ENCODE measurements around the gene CLIP2.
"Not testable (repeated sequence)": the region's sequence is repeated elsewhere in the genome, so short reads cannot be mapped to it uniquely, and the experiment has no call there.

The CLIP2 gene

DNA sequence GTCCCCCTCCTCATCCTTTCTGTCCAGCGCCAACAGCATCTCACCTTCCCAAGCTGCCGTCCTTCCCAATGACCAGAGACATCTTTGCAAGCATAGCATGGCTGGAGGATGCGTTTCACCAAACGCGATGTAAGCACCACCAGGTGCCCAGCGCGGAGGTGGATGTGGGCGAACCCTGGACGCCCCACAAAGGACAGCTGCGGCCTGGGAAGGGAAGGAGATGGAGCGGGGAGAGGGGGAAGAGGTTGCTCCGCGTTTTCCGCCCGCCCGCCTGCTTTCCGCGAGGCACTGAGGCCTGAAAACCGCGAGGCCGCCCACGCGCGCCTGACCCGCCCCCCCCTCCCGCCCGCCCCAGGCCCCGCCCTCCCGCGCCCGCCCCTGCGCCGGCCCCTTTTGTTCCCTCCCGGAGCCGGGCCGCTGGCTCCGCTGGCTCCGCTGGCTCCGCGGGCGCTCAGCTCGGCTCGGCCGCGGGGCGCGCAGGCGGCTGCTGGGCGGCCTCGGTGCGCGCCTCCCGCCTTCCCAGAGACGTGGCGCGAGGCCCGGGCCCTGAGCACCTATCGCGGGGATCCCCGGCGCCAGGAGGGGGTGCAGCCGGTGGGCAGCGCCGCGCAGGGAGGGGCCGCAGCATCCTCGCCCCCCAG lies at the start of gene CLIP2:
TSS of gene CLIP2 (plus strand) at position 390 of the 641 bp plus-strand sequence. CDS start 28,140 bp downstream, outside the sequence.
- Histone ChIP-seq H3K27me3 (ENCODE audit: control insufficient read depth, insufficient read depth, low read length) (peaks cover 27% of the 10 kb centered on the region), H3K36me3 (ENCODE audit: control insufficient read depth, low read depth, low read length) (no peaks in the 10 kb centered on the region), H3K9me3 (ENCODE audit: control insufficient read depth, low read depth, low read length) (no peaks in the 10 kb centered on the region), H3K9ac (ENCODE audit: low read length) (peak within 1 kb of the TSS; percentile 27), H3K4me3 (ENCODE audit: low read length) (peak within 1 kb of the TSS; percentile 60), H3K27ac (ENCODE audit: low read length) (no peak within 1 kb of the TSS), H3K4me1 (ENCODE audit: control insufficient read depth, low read depth, low read length) (peaks cover 15% of the 10 kb centered on the region)

DNA sequence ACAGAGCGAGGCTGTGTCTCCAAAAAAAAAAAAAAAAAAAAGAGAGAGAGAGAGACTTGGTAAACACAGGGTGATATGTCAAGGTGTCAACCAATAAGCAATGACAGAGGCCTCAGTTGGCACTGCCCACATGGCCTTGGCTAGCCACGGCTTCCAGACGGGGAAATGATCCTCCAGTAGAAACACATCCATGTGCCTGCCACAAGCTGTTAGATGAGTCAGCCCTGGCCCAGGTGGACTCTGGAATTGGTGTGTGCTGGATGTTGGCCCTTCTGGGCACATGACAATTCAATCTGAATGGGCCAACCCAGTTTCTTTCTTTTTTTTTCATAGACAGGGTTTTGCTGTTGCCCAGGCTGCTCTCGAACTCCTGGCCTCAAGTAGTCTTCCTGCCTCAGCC lies 48.7 kb upstream of the CLIP2 start:
- no peaks in the 10 kb centered on the region for H3K4me1 ChIP-seq (ENCODE audit: control insufficient read depth, low read depth, low read length)
- H3K9me3 ChIP-seq (ENCODE audit: control insufficient read depth, low read depth, low read length), result no peaks in the 10 kb centered on the region
- no peak overlapping the region for H3K27ac ChIP-seq (ENCODE audit: low read length)
- peaks cover 82% of the 10 kb centered on the region for H3K36me3 ChIP-seq (ENCODE audit: control insufficient read depth, low read depth, low read length)
- H3K9ac ChIP-seq (ENCODE audit: low read length), result no peak overlapping the region
- no peaks in the 10 kb centered on the region for H3K27me3 ChIP-seq (ENCODE audit: control insufficient read depth, insufficient read depth, low read length)
- H3K4me3 ChIP-seq (ENCODE audit: low read length), result no peak overlapping the region

DNA sequence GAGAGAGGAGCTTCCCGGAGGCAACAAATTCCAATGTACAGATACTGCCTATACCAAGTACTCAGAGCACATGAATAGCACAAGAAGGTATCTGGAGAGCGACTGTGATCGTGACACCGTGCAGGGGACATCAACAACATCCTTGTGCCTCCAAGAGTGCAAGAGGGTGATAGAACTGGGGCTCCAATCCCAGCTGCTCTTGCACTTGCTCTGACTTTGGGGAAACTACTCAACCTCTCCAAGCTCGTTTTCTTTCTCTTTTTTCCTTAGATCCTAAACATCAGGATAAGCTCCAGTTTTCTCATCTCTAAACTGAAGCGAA lies 47.1 kb upstream of the CLIP2 start:
- H3K27ac ChIP-seq (ENCODE audit: low read length), result no peak overlapping the region
- no peak overlapping the region for H3K9ac ChIP-seq (ENCODE audit: low read length)
- peaks cover 73% of the 10 kb centered on the region for H3K36me3 ChIP-seq (ENCODE audit: control insufficient read depth, low read depth, low read length)
- no peaks in the 10 kb centered on the region for H3K9me3 ChIP-seq (ENCODE audit: control insufficient read depth, low read depth, low read length)
- no peak overlapping the region for H3K4me3 ChIP-seq (ENCODE audit: low read length)
- H3K4me1 ChIP-seq (ENCODE audit: control insufficient read depth, low read depth, low read length), result no peaks in the 10 kb centered on the region
- H3K27me3 ChIP-seq (ENCODE audit: control insufficient read depth, insufficient read depth, low read length), result no peaks in the 10 kb centered on the region

DNA sequence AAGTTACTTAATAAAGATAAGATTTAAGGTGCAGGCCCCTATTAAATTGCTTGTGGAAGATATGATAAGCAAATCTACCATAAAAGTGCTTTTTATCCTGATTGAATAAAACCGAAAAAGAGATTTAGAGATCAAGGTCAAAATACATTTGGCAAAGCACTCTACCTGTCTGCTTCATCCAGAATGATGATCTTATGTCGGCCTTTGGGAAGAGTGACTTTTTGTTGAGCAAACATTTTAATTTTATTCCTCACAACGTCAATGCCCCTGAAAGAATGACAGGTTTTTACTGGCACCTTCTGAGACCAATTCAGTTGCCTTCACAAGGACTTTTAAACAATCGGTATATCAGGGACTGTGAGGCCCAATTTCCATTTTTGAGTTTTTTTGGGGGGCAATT lies 42.7 kb upstream of the CLIP2 start:
- no peaks in the 10 kb centered on the region for H3K4me1 ChIP-seq (ENCODE audit: control insufficient read depth, low read depth, low read length)
- H3K4me3 ChIP-seq (ENCODE audit: low read length), result no peak overlapping the region
- H3K27ac ChIP-seq (ENCODE audit: low read length), result no peak overlapping the region
- H3K9me3 ChIP-seq (ENCODE audit: control insufficient read depth, low read depth, low read length), result no peaks in the 10 kb centered on the region
- peaks cover 70% of the 10 kb centered on the region for H3K36me3 ChIP-seq (ENCODE audit: control insufficient read depth, low read depth, low read length)
- H3K9ac ChIP-seq (ENCODE audit: low read length), result no peak overlapping the region
- H3K27me3 ChIP-seq (ENCODE audit: control insufficient read depth, insufficient read depth, low read length), result no peaks in the 10 kb centered on the region

DNA sequence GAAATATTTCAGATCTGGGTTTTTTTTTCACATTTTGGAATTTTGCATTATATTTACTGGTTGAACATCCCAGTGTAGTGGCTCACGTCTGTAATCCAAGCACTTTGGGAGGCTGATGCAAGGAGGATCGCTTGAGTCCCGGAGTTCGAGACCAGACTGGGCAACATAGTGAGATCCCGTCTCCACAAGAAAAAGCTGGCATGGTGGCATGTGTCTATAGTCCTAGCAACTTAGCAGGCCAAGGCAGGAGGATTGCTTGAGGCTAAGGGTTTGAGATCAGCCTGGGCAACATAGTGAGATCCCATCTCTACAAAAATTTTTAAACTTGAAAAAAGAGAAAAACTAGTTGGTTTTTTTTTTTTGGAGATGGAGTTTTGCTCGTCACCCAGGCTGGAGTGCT lies 41.1 kb upstream of the CLIP2 start:
- no peak overlapping the region for H3K9ac ChIP-seq (ENCODE audit: low read length)
- H3K27me3 ChIP-seq (ENCODE audit: control insufficient read depth, insufficient read depth, low read length), result no peaks in the 10 kb centered on the region
- no peak overlapping the region for H3K27ac ChIP-seq (ENCODE audit: low read length)
- peaks cover 59% of the 10 kb centered on the region for H3K36me3 ChIP-seq (ENCODE audit: control insufficient read depth, low read depth, low read length)
- H3K4me3 ChIP-seq (ENCODE audit: low read length), result no peak overlapping the region
- no peaks in the 10 kb centered on the region for H3K4me1 ChIP-seq (ENCODE audit: control insufficient read depth, low read depth, low read length)
- no peaks in the 10 kb centered on the region for H3K9me3 ChIP-seq (ENCODE audit: control insufficient read depth, low read depth, low read length)

DNA sequence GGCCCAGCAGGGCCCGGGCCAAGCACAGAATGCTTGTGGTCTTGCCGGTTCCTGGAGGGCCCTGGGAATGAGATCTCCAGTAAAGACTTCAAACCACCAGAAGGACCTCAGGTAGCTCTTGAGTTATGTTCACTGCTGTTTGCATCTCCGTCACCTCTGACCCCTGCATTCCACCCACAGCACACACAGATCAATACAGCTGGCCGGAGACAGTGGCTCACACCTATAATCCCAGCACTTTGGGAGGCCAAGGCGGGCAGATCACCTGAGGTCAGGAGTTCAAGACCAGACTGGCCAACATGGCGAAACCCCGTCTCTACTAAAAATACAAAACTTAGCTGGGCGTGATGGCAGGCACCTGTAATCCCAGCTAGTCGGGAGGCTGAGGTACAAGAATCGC lies 40.1 kb upstream of the CLIP2 start:
- not testable (repeated sequence) for H3K27ac ChIP-seq (ENCODE audit: low read length); H3K27me3 ChIP-seq (ENCODE audit: control insufficient read depth, insufficient read depth, low read length); H3K4me3 ChIP-seq (ENCODE audit: low read length); H3K9me3 ChIP-seq (ENCODE audit: control insufficient read depth, low read depth, low read length); H3K9ac ChIP-seq (ENCODE audit: low read length); H3K4me1 ChIP-seq (ENCODE audit: control insufficient read depth, low read depth, low read length)
- peaks cover 54% of the 10 kb centered on the region for H3K36me3 ChIP-seq (ENCODE audit: control insufficient read depth, low read depth, low read length)

DNA sequence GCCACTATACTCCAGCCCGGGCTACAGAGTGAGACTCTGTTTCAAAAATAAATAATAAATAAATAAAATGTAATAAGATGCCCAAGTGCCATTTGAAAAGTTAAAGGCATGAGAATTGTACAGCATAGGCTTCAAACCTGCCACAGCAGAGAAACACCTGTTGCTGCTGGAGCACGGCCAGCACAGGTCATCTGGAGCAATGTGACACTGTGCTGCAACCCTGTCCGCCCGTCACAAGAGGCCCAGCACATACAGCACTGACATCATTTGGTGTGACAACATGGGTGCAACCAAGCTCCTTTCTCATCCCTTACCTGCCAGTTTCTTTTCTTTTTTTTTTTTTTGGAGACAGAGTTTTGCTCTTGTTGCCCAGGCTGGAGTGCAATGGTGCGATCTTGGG lies 36.3 kb upstream of the CLIP2 start:
- no peaks in the 10 kb centered on the region for H3K27me3 ChIP-seq (ENCODE audit: control insufficient read depth, insufficient read depth, low read length)
- peaks cover 34% of the 10 kb centered on the region for H3K36me3 ChIP-seq (ENCODE audit: control insufficient read depth, low read depth, low read length)
- no peak overlapping the region for H3K27ac ChIP-seq (ENCODE audit: low read length)
- peak overlapping the region; percentile 92 for H3K9ac ChIP-seq (ENCODE audit: low read length)
- H3K4me3 ChIP-seq (ENCODE audit: low read length), result peak overlapping the region; percentile 91
- no peaks in the 10 kb centered on the region for H3K9me3 ChIP-seq (ENCODE audit: control insufficient read depth, low read depth, low read length)
- peaks cover 9% of the 10 kb centered on the region for H3K4me1 ChIP-seq (ENCODE audit: control insufficient read depth, low read depth, low read length)

DNA sequence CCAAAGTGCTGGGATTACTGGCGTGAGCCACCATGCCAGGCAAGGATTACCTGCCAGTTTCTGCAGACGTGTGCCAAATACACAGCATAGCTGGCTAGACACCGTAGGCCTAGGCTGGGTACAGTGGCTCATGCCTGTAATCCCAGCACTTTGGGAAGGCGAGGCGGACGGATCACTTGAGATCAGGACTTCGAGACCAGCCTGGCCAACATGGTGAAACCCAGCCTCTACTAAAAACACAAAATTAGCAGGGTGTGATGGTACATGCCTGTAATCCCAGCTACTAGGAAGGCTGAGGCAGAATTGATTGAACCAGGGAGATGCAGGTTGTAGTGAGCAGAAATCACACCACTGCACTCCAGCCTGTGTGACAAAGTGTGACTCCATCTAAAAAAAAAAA lies 35.9 kb upstream of the CLIP2 start:
- peaks cover 9% of the 10 kb centered on the region for H3K4me1 ChIP-seq (ENCODE audit: control insufficient read depth, low read depth, low read length)
- H3K27ac ChIP-seq (ENCODE audit: low read length), result no peak overlapping the region
- H3K9me3 ChIP-seq (ENCODE audit: control insufficient read depth, low read depth, low read length), result no peaks in the 10 kb centered on the region
- H3K4me3 ChIP-seq (ENCODE audit: low read length), result peak overlapping the region; percentile 91
- H3K27me3 ChIP-seq (ENCODE audit: control insufficient read depth, insufficient read depth, low read length), result no peaks in the 10 kb centered on the region
- peak overlapping the region; percentile 92 for H3K9ac ChIP-seq (ENCODE audit: low read length)
- peaks cover 30% of the 10 kb centered on the region for H3K36me3 ChIP-seq (ENCODE audit: control insufficient read depth, low read depth, low read length)

DNA sequence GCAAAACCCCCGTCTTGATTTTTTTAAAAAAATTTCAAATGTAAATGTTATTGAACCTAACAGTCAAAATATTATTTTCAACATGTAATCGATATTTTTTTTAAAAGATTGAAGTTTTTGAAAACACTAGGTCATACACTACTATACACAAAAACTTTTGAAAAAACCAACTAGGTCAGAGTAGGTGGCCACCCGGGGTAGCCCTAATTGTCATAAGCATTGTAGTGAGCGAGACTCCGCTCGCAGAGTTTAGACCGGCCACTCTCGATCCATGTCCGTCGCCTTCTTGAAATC lies 35.4 kb upstream of the CLIP2 start:
- Histone ChIP-seq H3K36me3 (ENCODE audit: control insufficient read depth, low read depth, low read length) (peaks cover 26% of the 10 kb centered on the region), H3K27me3 (ENCODE audit: control insufficient read depth, insufficient read depth, low read length) (no peaks in the 10 kb centered on the region), H3K27ac (ENCODE audit: low read length) (peak overlapping the region; percentile 55), H3K4me1 (ENCODE audit: control insufficient read depth, low read depth, low read length) (peaks cover 9% of the 10 kb centered on the region), H3K9me3 (ENCODE audit: control insufficient read depth, low read depth, low read length) (no peaks in the 10 kb centered on the region), H3K9ac (ENCODE audit: low read length) (peak overlapping the region; percentile 92), H3K4me3 (ENCODE audit: low read length) (peak overlapping the region; percentile 91)

DNA sequence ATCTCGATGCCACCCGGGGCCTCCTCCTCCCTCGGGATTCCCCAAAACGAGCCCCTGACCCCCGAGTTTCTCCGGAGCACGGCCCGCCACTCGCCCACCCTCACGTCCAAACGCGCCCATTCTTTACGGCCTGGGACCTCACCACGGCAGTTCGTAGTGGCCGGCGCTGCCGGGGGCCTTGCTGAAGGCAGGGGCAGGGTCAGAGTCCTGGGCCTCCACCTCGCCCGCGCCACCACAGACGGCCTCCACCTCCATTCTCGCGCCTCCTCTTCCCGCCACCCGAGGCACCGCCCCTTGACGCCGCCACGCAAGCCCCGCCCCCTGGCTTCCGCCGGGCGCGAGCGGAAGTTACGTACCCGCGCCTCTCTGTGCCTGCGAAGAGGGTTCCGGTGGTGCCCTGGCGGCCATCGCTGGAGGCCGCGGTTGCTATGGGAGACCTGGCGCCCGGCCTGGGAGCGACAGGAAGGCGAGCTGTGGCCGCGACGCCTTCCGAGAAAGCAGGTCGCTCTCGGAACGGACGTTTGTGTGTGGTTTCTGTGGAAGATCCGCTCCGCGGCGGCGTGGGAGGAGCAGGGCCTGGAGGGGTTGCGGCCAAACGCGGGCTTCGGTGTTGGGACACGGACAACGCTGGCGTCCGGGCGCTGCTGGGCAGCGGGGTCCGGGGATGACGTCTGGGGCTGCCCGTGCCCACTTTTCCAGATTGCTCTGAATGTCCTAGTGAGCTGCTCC lies 34.9 kb upstream of the CLIP2 start, which contains the start of gene RFC2:
TSS of gene RFC2 (minus strand) at position 271 of the 729 bp plus-strand sequence. CDS start at position 255, 16 bp downstream.
- H3K27ac ChIP-seq (ENCODE audit: low read length), result peak within 1 kb of the TSS; percentile 55
- H3K27me3 ChIP-seq (ENCODE audit: control insufficient read depth, insufficient read depth, low read length), result no peaks in the 10 kb centered on the region
- H3K9ac ChIP-seq (ENCODE audit: low read length), result peak within 1 kb of the TSS; percentile 92
- H3K36me3 ChIP-seq (ENCODE audit: control insufficient read depth, low read depth, low read length), result peaks cover 21% of the 10 kb centered on the region
- H3K9me3 ChIP-seq (ENCODE audit: control insufficient read depth, low read depth, low read length), result no peaks in the 10 kb centered on the region
- peaks cover 9% of the 10 kb centered on the region for H3K4me1 ChIP-seq (ENCODE audit: control insufficient read depth, low read depth, low read length)
- H3K4me3 ChIP-seq (ENCODE audit: low read length), result peak within 1 kb of the TSS; percentile 91

DNA sequence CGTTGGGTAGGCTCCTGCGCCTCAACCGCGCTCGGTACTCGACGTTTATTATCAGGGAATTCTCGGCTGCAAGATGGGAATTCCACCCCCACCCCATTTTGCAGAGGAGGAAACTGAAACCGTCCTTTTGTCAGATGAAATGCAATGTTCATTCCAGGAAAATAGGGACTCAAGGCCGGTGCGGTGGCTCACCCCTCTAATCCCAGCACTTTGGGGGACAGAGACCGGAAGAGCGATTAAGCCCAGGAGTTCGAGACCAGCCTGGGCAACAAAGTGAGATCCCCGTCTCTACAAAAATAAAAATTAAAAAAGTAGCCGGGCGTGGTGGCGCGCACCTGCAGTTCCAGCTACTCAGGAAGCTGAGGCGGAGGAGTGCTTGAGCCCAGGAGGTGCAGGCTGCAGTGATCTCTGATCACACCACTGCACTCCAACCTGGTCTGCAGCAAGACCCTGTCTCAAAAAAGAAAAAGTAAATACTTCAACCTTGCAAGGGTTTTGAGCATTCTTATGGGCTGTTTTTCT lies 34.3 kb upstream of the CLIP2 start:
- peaks cover 9% of the 10 kb centered on the region for H3K4me1 ChIP-seq (ENCODE audit: control insufficient read depth, low read depth, low read length)
- peak overlapping the region; percentile 92 for H3K9ac ChIP-seq (ENCODE audit: low read length)

DNA sequence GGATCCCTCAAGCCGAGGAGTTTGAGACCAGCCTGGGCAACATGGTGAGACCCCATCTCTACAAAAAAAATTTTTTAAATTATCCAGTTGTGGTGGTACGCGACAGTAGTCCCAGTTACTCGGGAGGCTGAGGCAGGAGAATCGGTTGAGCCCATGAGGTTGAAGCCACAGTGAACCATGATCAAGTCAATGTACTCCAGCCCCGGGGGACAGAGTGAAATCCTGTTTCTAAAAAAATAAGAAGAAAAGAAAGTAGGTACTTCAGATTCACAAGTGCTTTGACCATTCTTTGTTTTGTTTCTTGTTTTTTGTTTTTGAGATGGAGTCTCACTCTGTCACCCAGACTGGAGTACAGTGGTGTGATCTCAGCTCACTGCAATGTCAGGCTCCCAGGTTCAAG lies 33.7 kb upstream of the CLIP2 start:
- H3K27me3 ChIP-seq (ENCODE audit: control insufficient read depth, insufficient read depth, low read length); H3K27ac ChIP-seq (ENCODE audit: low read length); H3K9ac ChIP-seq (ENCODE audit: low read length); H3K9me3 ChIP-seq (ENCODE audit: control insufficient read depth, low read depth, low read length); H3K36me3 ChIP-seq (ENCODE audit: control insufficient read depth, low read depth, low read length); H3K4me1 ChIP-seq (ENCODE audit: control insufficient read depth, low read depth, low read length): not testable (repeated sequence)
- H3K4me3 ChIP-seq (ENCODE audit: low read length), result peak overlapping the region; percentile 91

More for the DNA sequence above, 34.3 kb upstream of the CLIP2 start:
- Histone ChIP-seq H3K27me3 (ENCODE audit: control insufficient read depth, insufficient read depth, low read length) (no peaks in the 10 kb centered on the region), H3K9me3 (ENCODE audit: control insufficient read depth, low read depth, low read length) (no peaks in the 10 kb centered on the region), H3K4me3 (ENCODE audit: low read length) (peak overlapping the region; percentile 91), H3K27ac (ENCODE audit: low read length) (peak overlapping the region; percentile 30), H3K36me3 (ENCODE audit: control insufficient read depth, low read depth, low read length) (peaks cover 15% of the 10 kb centered on the region)

Measured in iPS-18a (cell line).